Mesodermal cell (in vitro differentiated cells): ENCODE results near the gene LMNA. TPM values are rescaled to one million over a fixed set of nuclear protein-coding genes. Genes with fewer than 3 reads are reported as not detected.
"Not testable (repeated sequence)": the region's sequence is repeated elsewhere in the genome, so short reads cannot be mapped to it uniquely, and the experiment has no call there.

Experiments used
- H3K27ac ChIP-seq: 2 replicates; pipeline ENCODE4 v1.7.0; 2013; ENCODE audit warnings: mild to moderate bottlenecking, low read depth, low read length, moderate library complexity; ENCODE audit not compliant: severe bottlenecking
- H3K36me3 ChIP-seq: 2 replicates; pipeline ENCODE4 v1.7.1; 2013; ENCODE audit warnings: mild to moderate bottlenecking, low read length, moderate library complexity; ENCODE audit not compliant: control insufficient read depth, insufficient read depth
- H3K4me1 ChIP-seq: one replicate; pipeline ENCODE4 v1.7.1; 2013; ENCODE audit warnings: mild to moderate bottlenecking, low read length; ENCODE audit not compliant: insufficient read depth, control insufficient read depth, poor library complexity, severe bottlenecking
- H3K4me3 ChIP-seq: 2 replicates; pipeline ENCODE4 v1.7.0; 2013; ENCODE audit warnings: low read length, control low read depth, mild to moderate bottlenecking; ENCODE audit not compliant: insufficient read depth, poor library complexity, severe bottlenecking; ENCODE audit errors: extremely low read depth
- H3K9me3 ChIP-seq: 2 replicates; pipeline ENCODE4 v1.7.1; 2013; ENCODE audit warnings: mild to moderate bottlenecking, low read length, moderate library complexity; ENCODE audit not compliant: control insufficient read depth
- WGBS, 2 experiments: methylation state at CpG; one replicate each; pipeline ENCODE4 v1.1.5; 2013; ENCODE audit warnings: missing lambda C conversion rate in 2 of 2; ENCODE audit not compliant: insufficient coverage in 2 of 2; 5-methylcytosine and 5-hydroxymethylcytosine counted together
- polyA plus RNA-seq, 2 experiments: library from polyadenylated mRNA; stranded (reverse); fragments of 50-300 nt; gene quantifications; one replicate each; pipeline ENCODE4 v1.2.3, GENCODE V29; 2013

LMNA gene
- 193 TPM for polyA plus RNA-seq (2013, experiment 1 of 2)
- polyA plus RNA-seq (2013, experiment 2 of 2): 171 TPM

- peaks cover 38% of the 10 kb centered on the region for H3K4me1 ChIP-seq
- H3K27ac ChIP-seq: peak within 1 kb of the TSS; percentile 92
- H3K4me3 ChIP-seq: peak within 1 kb of the TSS; percentile 99
- no peaks in the 10 kb centered on the region for H3K9me3 ChIP-seq
- 1 to 4% methylated on average over 18 to 23 of the region's 37 CpGs for WGBS, 2 experiments
- peaks cover 28% of the 10 kb centered on the region for H3K36me3 ChIP-seq
Observed at GRCh38 chr1:156114101-156114918, at the start of gene LMNA. Gene LMNA (plus strand): TSS chr1:156114711. CDS start chr1:156114919, 208 bp downstream.

- peaks cover 11% of the 10 kb centered on the region for H3K4me1 ChIP-seq
- no peak overlapping the region for H3K4me3 ChIP-seq
- no peaks in the 10 kb centered on the region for H3K9me3 ChIP-seq
- H3K36me3 ChIP-seq: no peaks in the 10 kb centered on the region
- 94 to 96% methylated on average over 3 of the region's 3 CpGs for WGBS, 2 experiments
- no peak overlapping the region for H3K27ac ChIP-seq
Observed at GRCh38 chr1:156065212-156065611, 49.3 kb upstream of the LMNA start.

- 70 to 86% methylated on average over 11 to 15 of the region's 16 CpGs for WGBS, 2 experiments
- peaks cover 8% of the 10 kb centered on the region for H3K4me1 ChIP-seq
- no peak overlapping the region for H3K27ac ChIP-seq
- H3K9me3 ChIP-seq: no peaks in the 10 kb centered on the region
- H3K4me3 ChIP-seq: no peak overlapping the region
- no peaks in the 10 kb centered on the region for H3K36me3 ChIP-seq
Observed at GRCh38 chr1:156065871-156066270, 48.6 kb upstream of the LMNA start.

GRCh38 chr1:156067262-156067661, 47.2 kb upstream of the LMNA start:
- Histone ChIP-seq H3K9me3 (no peaks in the 10 kb centered on the region), H3K27ac (no peak overlapping the region), H3K4me1 (no peaks in the 10 kb centered on the region), H3K36me3 (peaks cover under 1% of the 10 kb centered on the region), H3K4me3 (no peak overlapping the region)
- 81 to 89% methylated on average over 2 of the region's 2 CpGs for WGBS, 2 experiments

GRCh38 chr1:156069490-156070455, 44.7 kb upstream of the LMNA start:
- no peak overlapping the region for H3K4me3 ChIP-seq
- H3K36me3 ChIP-seq: peaks cover 19% of the 10 kb centered on the region
- peaks cover 10% of the 10 kb centered on the region for H3K4me1 ChIP-seq
- H3K9me3 ChIP-seq: no peaks in the 10 kb centered on the region
- 93 to 95% methylated on average over 3 of the region's 3 CpGs for WGBS, 2 experiments
- H3K27ac ChIP-seq: no peak overlapping the region

- H3K27ac ChIP-seq: peak overlapping the region; percentile 1
- H3K9me3 ChIP-seq: no peaks in the 10 kb centered on the region
- WGBS, 2 experiments: 89 to 100% methylated on average over 1 to 4 of the region's 4 CpGs
- peaks cover 18% of the 10 kb centered on the region for H3K4me1 ChIP-seq
- H3K36me3 ChIP-seq: peaks cover 27% of the 10 kb centered on the region
- no peak overlapping the region for H3K4me3 ChIP-seq
Observed at GRCh38 chr1:156070548-156070947, 44.0 kb upstream of the LMNA start.

- H3K36me3 ChIP-seq: peaks cover 35% of the 10 kb centered on the region
- not testable (repeated sequence) for H3K9me3 ChIP-seq, H3K4me3 ChIP-seq, H3K27ac ChIP-seq
- 95 to 100% methylated on average over 4 to 7 of the region's 7 CpGs for WGBS, 2 experiments
- H3K4me1 ChIP-seq: peaks cover 26% of the 10 kb centered on the region
Observed at GRCh38 chr1:156071332-156071816, 43.1 kb upstream of the LMNA start.

GRCh38 chr1:156072251-156072650, 42.3 kb upstream of the LMNA start:
- Histone ChIP-seq H3K4me1 (peaks cover 35% of the 10 kb centered on the region), H3K27ac (no peak overlapping the region), H3K9me3 (no peaks in the 10 kb centered on the region), H3K4me3 (no peak overlapping the region), H3K36me3 (peaks cover 44% of the 10 kb centered on the region)
- 82 to 94% methylated on average over 2 to 3 of the region's 6 CpGs for WGBS, 2 experiments

GRCh38 chr1:156073110-156073687, 41.3 kb upstream of the LMNA start:
- Histone ChIP-seq H3K36me3 (peaks cover 53% of the 10 kb centered on the region), H3K4me3 (no peak overlapping the region), H3K4me1 (peaks cover 39% of the 10 kb centered on the region), H3K9me3 (no peaks in the 10 kb centered on the region), H3K27ac (peak overlapping the region; percentile 36)
- 0% methylated on average over 1 of the region's 1 CpG for WGBS, 2 experiments

- 0% methylated on average over 1 of the region's 5 CpGs; no CpG with 5 or more reads in 1 of the 2 experiments for WGBS, 2 experiments
Observed at GRCh38 chr1:156073740-156074139, 40.8 kb upstream of the LMNA start.

More at GRCh38 chr1:156073740-156074139, 40.8 kb upstream of the LMNA start:
- peaks cover 57% of the 10 kb centered on the region for H3K36me3 ChIP-seq
- H3K4me3 ChIP-seq: no peak overlapping the region
- peaks cover 44% of the 10 kb centered on the region for H3K4me1 ChIP-seq
- H3K9me3 ChIP-seq: no peaks in the 10 kb centered on the region
- no peak overlapping the region for H3K27ac ChIP-seq
